NCI-H187 treated with DMSO at 0.1 percent for 48 hours (cell line): Measurements from ENCODE around the gene GJB3.
"Not testable (repeated sequence)": the region's sequence is repeated elsewhere in the genome, so short reads cannot be mapped to it uniquely, and the experiment has no call there.

Experiments
- DNase-seq: peaks from one replicate; lab custom pipeline; 2025; lab: John Stamatoyannopoulos, UW

GJB3 gene

DNA sequence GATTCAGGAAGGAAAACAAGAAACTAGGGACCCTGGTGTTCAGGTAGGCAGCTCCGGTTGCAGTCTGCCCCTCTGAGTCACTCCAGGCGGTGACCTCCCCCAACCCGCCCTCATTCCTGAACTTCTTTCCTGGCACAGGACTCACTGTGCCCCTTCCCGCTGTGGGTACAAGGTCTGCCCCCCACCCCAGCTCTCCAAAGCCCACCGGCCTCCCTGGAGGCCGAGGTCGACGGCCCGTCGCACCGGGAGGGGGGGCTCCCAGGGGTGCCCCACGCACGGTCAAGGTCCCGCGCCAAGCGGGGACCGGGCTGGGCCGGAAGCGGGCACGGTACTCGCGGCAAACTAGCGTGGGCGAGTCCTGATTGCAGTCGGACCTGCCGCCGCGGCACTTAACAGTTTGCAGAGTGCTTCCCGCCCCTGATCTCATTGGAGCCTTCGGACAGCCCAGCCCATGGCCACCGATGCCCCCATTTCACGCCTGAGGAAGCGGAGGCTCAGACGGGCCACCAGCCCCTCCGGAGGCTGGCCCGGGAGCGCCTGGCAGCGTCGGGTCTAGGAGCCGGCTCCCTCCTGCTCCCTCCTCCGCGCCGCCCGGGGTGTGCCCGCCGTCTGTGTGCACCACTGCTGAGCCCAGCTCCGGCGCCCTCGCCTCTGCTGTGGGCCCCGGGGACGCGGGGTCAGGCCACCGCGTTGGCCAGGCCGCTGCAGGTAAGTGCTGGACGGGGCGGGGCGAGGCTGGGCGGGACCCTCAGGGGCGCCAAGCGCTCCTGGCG, at the start of gene GJB3:
Gene GJB3 (plus strand): TSS at position 144 of the 773 bp plus-strand sequence. CDS start 3,549 bp downstream, outside the sequence.
- no peak for DNase-seq

- DNase-seq: not testable (repeated sequence)
These were observed 48.2 kb upstream of the GJB3 start for GRCh38 chr1:34732831-34733230.

DNA sequence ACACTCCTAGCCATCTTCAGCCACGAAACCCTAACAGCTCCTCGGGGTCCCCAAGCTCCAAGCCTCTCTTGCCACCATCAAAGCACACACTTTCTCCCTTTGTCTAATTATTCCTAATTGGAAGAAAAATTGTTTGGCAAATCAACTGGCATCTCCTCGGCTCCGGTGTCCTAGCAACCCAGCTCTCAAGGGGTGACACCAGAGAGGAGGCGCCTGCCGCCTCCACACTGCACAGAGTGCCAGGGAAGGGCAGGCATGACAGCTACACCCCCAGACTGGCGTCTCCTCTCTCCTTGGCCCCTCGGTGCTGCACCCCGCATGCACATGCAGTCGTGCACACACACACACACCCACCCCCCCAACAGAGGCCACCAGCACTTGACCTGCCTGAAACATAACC, 44.3 kb upstream of the GJB3 start:
- DNase-seq: no peak

GRCh38 chr1:34737236-34737635, 43.8 kb upstream of the GJB3 start:
- DNase-seq: not testable (repeated sequence)

DNA sequence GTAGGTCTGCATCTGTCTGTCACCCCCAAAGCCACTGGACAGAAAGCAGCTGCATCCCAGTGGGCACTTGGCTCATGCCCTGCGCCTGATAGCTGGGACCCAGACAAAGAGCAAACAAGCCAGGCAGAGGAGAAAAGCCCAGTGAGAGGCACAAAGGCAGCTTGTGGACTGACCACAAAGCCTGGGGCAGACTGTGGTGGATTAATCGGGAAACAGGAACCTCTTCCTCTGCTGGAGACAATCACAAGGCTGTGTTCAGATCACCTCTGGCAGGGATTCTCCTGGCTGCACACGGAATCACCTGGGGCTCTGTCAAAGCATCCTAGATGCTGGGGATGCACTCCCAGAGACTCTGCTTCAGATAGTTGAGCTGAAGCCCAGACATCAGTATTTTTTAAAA, 41.4 kb upstream of the GJB3 start:
- no peak for DNase-seq

- DNase-seq: no peak
These were observed 40.7 kb upstream of the GJB3 start for GRCh38 chr1:34740161-34740868.

DNA sequence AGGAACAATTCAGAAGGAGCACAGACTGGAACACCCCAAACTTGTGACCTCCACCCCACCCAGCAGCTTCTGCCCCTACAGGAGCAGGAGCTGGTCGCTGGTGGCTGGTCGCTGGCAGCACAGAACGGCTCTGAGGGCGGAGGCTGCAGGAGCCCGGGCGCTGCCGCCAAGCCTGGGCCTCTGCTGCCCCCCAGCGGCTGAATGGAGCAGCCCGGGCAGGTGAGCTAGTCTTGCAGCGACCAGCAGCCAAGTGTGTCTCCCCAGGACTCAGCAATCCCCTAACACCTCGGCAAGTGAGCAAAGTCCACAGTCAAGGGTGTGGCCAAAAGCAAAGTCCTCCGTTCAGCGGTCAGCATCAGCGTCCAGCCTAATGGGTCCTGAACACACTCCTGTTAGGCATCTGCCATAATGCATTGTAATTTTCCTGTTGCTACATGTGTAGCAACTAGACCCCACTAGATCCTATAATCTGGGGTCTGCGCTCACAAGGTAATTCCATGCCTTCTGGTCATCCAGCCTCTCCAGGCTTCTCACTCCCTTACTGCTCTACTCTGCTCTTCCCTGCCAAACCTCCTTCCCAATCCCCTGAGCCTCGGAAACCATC, 38.2 kb upstream of the GJB3 start:
- peak; percentile 11 for DNase-seq

DNA sequence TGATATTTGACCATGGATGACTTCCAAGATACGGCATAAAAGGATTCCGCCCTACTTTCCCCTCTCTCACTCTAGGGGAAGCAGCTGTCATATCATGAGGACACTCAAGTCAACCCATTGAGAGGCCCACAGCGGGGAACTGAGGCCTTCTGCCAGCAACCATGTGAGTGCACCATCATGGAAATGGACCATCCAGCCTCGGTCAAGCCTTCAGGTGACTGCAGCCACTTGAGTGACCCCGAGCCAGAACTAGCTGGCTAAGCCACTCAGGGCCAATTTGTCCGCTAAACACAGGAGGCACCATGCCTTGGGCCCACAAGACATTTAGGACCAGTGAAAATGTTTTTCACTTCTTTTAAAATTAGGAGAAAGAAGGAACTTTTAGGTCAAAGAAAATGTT, 37.2 kb upstream of the GJB3 start:
- DNase-seq: no peak

DNA sequence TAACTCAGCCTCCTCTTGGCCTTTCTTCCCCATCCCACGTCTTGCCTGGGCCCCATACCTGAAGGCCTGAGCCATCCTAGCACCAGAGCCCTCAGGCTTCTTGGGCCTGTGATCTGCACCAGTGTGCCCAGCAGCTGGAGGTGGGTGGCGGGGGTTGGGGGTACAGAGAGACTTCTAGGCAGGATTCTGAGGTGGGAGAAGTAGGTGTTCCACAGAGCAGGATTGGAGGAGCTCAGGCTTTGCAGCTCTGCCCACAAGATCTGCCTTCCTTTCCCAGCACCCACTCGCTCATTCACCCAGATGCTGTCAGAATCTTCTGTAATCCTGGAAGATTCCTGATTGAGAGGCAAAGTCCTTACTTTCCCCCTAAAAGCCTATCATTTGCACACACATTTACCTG, 36.2 kb upstream of the GJB3 start:
- DNase-seq: no peak

DNA sequence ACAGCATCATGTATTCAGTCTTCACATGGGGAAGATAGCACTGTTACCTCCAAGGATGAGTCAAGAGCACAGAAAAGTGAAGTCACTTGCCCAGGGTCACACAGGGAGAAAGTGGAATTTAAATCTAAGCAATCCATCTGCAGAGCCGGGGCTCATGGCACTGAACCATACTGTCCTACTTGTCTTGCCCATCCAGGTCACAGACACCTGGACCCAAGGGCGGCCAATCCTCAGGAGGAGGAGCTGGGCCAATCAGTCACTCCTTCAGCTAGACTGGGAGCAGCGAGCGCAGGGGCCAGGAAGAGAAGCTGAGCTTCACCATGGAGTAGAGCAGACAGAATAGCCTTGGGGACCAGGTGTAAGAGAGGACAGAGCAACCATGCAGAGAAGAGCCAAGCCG, 35.3 kb upstream of the GJB3 start:
- no peak for DNase-seq

DNA sequence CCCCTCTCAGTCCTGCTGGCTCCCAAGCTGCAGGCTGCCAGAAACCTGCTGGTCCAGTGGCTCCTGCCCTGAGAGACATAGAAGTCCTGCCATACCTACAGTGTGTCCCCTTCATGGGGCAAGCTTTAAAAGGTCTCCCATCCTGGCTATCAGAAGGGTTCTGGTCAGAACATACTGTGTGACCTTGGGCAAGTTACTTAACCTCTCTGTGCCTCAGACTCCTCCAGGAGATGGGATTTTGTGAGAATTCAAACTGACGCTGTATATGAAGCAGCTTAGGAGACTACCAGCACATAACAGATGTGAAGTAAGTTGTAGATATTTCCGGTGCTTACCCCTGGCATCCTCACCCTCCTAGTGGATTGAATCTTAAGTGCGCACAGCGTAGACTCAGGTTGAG, 34.9 kb upstream of the GJB3 start:
- no peak for DNase-seq

DNA sequence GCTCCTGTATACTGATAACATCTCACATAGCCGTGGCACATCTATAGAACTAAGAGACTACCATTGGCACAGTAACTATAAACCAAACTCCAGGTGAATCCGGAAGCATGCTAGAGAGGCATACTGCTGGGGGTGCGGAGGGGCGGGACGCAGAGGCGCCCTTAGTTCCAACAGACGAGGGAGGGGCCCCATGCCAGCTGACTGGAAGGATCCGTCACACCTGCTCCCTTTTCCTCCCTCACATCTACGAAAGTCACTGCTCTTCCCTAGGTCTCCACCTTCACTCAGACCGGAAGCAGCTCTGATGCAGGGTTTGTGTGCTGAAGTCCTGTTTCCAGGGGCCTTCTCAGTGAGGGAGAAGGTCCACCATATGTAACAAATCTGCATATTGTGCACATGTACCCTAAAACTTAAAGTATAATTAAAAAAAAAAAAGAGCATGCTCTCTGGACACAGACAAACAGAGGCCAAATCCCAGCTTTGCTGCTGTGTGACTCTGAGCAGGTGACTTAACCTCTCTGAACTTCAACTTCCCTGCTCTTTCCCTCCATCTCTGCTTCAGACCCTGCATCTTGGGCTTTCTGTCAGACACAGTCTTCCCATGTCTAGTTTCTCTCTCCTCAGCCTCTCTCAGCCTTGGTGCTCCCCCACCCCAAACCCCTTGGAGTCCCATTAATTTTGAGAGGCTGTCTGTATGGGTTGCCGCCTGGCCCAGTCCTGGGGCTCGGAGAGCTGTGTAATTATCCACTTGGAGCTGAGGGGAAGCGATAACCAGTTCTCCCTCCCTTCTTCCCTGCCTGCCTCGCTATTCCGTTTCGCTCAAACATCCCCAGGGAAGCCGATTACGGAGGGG, 34.0 kb upstream of the GJB3 start:
- DNase-seq: no peak

- DNase-seq: no peak
These were observed 33.4 kb upstream of the GJB3 start for GRCh38 chr1:34747638-34747941.

GRCh38 chr1:34749992-34750391, 31.0 kb upstream of the GJB3 start:
- no peak for DNase-seq

- DNase-seq: no peak
These were observed 30.4 kb upstream of the GJB3 start for GRCh38 chr1:34750610-34751009.

- no peak for DNase-seq
These were observed 27.9 kb upstream of the GJB3 start for GRCh38 chr1:34753163-34753562.

- no peak for DNase-seq
These were observed 25.9 kb upstream of the GJB3 start, which contains the start of gene GJB5 for GRCh38 chr1:34754964-34755637. GJB5 (plus strand) TSS chr1:34755047; CDS start chr1:34757331, 2,284 bp downstream.

- no peak for DNase-seq
These were observed 25.1 kb upstream of the GJB3 start for GRCh38 chr1:34755961-34756360.

DNA sequence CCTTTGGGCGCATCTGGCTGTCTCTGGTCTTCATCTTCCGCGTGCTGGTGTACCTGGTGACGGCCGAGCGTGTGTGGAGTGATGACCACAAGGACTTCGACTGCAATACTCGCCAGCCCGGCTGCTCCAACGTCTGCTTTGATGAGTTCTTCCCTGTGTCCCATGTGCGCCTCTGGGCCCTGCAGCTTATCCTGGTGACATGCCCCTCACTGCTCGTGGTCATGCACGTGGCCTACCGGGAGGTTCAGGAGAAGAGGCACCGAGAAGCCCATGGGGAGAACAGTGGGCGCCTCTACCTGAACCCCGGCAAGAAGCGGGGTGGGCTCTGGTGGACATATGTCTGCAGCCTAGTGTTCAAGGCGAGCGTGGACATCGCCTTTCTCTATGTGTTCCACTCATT, 23.6 kb upstream of the GJB3 start:
- no peak for DNase-seq

- no peak for DNase-seq
These were observed 22.3 kb upstream of the GJB3 start for GRCh38 chr1:34758751-34759150.

GRCh38 chr1:34759503-34760357, 21.3 kb upstream of the GJB3 start, which contains the start of gene GJB4:
GJB4 (plus strand) TSS chr1:34759740; CDS start chr1:34761255, 1,515 bp downstream.
- no peak for DNase-seq
